CD4-positive, alpha-beta T cell treated with Interleukin-4 for 4 hours (primary cell): ENCODE data around the gene KCNJ4.
A peak's percentile ranks its signal among the peaks of the same experiment; 100 is the strongest.
"Not testable (repeated sequence)": the region's sequence is repeated elsewhere in the genome, so short reads cannot be mapped to it uniquely, and the experiment has no call there.

Experiments
- DNase-seq: peaks from one replicate; pipeline ENCODE4 v3.0.0-alpha.2; 2020

KCNJ4 gene

DNA sequence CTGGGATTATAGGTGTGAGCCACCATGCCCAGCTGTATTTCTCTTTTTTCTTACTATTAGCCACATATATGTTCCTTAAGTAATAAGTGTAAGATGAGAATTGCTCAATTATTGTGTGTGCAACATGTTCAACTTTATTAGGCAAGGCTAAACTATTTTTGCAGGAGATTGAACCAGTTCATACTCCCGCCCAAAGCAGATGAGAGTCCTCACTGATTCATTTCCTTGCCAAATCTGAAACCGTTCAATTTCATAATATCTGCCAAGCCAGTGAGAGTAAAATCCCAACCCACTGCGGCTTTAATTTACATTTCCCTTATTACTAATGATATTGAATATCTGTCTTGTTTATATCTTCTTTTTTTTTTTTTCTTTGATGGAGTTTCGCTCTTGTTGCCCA lies 48.4 kb downstream of the KCNJ4 start:
- no peak for DNase-seq

DNA sequence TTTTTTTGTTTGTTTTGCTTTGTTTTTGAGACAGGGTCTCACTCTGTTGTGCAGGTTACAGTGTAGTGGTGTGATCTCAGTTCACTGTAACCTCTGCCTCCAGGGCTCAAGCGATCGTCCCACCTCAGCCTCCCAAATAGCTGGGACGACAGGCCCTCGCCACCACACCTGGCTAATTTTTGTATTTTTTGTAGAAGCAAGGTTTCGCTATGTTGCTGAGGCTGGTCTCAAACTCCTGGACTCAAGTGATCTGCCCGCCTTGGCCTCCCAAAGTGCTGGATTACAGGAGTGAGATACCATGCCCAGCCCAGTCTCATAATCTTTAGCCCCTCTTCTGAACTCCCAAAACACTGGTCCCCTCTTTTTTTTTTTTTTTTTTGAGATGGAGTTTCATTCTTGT lies 50.6 kb downstream of the KCNJ4 start:
- no peak for DNase-seq

DNA sequence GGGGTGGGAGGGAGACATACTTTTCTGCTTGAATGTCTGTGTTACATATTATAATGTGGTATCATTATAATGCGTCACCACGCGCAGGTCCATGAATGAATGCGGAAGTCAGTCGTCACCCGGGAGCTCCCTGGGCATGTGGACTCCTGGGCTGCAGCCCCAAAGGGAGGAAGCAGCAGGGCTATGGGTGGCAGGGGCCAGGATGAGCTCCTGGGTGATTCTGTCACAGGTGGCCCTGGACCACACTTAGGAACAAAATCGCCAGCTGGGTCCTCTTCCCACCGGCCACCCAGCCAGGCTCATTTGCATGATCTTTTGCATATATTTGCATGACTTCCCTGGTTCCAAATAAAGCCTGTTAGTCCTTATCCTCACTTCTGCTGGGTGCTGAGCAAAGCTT lies 51.2 kb downstream of the KCNJ4 start:
- DNase-seq: no peak

DNA sequence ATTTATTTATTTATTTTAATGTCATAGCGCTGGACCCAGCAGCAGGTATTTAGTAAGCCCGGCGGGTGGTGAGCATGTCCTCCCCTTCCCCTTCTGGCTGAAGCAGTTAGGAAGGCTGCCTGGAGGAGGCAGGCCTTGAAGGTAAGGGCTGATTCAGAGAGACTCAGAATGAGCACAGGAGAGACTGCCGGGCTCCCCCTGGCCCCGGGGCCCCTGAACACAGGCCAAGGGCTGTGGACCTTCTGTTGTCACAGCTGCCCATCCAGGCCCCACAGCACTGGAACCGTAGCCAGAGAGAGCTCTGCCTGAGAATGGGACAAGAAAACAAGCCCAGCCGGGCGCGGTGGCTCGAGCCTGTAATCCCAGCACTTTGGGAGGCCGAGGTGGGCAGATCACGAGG lies 52.8 kb downstream of the KCNJ4 start:
- no peak for DNase-seq

DNA sequence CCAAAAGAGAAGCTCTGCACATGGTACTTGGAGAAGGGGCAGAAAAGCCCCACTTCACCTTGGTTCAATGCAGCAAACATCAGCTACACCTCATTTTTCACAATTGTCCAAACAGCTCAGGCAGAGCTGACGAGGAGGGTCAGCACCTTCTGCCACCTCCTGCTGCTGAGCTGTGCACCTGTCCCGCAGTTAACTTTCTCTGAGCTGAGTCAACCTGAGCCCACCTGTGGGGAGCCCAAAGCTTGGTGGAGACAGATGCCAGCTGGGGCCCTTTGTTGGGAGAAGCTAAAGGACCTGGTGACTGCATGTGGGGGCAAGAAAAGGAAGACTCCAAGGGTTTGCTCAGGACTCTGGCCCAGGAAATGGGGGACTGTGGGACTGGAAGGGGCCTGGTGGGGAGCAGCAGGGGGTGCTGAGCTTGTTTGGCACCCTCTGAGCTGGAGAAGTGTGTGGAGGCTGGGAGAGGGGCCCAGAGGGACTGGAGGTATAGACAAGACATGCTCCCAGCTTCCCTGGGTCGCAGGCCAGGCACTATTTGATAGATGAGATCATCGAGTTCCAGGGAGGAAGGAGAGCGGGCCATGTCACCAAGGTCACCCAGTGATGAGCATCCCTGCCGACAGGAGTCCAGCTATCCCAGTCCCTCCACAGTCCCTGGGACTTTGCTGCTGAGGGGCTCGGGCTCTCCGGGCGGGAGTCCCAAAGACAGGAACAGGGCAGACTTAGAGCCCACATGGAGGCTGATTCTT lies 53.5 kb downstream of the KCNJ4 start:
- no peak for DNase-seq

DNA sequence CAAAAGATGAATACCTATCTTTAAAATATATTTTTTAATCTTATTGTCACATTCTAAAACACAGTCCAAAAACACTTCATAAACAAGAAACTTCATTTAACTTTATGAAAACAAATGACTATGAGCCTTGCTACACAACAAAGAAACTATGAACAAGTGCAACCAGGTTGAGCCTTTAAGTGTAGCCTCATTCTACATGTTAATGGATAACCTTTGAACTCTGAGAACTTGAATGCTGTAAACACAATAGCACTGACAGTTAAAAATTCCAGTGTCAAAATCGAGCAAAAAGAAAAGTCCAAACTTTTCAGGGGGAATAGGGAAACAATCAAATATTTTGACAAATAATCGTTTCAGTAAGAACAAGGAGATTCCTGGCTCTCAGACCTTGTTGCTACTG lies 54.7 kb downstream of the KCNJ4 start:
- DNase-seq: not testable (repeated sequence)

DNA sequence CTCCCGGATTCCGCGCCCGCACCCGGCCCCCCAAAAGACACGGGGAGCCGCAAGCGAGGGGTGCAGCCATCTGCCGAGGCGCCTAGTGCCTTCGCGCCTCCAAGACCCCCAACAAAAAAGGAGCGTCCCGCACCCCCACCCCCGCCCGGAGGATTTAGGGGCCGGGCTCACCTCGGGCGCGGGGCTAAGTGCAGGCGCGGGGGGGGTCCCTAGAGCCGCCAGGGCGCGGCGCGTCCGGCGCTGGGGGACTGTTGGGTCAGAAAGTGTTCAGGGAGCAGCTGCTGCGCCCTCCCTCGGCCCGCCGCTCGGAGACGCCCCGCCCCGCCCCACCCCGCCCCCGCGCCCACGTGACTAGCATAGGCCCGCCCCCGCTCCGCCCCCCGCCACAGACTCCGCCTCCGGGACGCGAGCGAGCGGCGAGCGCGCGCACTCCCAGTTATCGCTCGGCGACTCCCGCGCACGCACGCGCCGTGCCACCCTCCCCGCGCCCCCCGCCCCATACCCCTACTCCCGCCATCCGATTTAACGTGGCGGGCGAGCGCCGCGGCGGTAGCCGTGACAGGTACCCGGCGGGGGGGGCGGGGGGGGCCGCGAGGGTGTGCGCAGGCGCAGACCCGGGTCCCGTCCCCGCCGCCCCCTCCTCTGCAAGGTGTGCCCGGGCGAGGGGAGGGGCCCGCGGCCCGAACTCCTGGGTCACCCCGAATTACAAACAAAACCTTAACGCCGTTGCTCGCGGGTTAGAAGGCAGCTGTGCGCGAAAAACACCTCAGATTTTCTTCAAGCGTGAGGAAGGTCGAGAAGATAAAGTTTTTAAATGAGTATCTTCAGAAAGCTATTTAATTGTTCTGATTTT lies 56.2 kb downstream of the KCNJ4 start:
- peak; percentile 74 for DNase-seq

DNA sequence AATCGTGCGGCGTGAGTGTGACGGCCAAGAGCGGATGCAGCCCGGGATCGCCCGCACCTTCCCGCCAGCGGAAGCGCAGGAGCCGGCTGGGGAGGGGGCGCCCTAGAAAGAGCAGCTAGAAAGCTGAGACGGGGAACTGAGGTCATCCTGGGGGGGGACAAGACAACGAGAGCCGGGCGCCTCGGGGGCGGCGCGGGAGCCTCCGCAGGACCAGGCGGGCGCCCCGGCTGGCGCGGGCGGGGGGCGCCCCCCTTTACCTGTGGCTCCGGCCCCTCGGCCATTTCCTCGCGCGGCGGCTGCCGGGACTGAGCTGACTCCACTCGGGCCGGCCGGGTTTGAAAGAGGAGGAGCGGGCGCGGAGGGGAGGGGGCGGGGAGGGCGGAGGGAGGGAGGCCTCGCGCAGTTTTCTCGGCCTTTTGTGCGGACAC lies 56.8 kb downstream of the KCNJ4 start:
- peak; percentile 17 for DNase-seq

DNA sequence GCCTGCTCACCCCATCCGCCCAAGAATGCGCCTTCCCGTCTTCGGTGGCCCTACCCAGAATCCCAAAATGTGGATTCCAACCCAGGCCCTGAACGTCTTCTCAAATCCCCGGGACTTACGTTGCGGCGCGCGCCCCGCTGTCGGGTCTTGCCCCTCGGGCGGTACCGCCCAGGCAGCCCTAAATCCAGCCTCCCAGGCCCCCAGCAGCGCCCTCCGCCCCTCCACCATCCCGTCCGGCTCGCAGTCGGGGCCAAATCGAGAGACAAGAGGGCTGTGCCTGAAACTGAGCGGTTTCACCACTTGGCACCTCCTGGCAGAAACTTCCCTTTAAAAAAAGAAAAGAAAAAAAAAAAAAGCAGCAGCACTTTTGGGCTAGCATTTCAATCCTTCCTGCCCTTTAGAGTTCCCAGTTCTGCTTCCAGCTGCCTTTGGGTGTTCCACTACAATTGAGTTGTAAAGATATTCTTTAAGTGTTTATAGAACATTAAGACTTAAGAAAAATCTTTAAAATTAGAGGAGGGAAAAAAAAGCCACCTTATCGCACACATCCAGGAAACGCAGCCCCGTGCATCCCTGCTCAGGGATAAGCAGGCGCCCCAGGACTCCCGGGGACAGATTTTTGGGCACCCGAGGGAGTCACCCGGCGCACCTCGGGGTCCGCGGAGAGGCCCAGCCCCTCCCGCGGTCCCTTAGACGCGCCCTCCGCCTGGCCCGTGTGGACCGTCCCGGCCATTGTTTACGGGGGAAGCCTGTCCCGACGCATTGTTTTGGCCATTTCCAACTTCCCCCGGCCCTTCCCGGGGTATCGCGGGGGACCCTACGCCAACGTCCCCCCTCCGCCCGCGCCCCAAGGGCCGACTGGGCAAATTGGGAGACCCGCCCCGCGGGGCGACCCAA lies 57.6 kb downstream of the KCNJ4 start:
- no peak for DNase-seq

DNA sequence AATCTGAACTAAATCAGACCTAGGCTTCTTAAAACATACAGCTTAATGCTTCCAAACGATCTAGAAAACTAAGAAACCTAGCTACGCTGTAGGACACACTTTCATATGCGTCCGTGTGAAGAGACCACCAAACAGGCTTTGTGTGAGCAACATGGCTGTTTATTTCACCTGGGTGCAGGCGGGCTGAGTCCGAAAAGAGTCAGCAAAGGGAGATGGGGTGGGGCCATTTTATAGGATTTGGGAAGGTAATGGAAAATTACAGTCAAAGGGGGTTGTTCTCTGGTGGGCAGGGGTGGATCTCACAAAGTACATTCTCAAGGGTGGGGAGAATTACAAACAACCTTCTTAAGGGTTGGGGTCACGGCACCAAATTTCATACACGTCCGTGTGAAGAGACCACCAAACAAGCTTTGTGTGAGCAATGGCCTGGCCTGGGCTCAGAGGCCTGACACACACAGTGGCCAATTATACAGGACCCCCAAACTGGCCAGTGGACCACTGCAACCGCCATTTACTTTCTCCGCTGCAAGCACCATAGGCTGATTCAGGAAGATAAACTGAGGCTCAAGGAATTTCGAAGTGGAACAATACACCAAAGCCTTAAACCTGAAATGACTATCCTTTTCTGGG lies 58.4 kb downstream of the KCNJ4 start:
- DNase-seq: not testable (repeated sequence)

DNA sequence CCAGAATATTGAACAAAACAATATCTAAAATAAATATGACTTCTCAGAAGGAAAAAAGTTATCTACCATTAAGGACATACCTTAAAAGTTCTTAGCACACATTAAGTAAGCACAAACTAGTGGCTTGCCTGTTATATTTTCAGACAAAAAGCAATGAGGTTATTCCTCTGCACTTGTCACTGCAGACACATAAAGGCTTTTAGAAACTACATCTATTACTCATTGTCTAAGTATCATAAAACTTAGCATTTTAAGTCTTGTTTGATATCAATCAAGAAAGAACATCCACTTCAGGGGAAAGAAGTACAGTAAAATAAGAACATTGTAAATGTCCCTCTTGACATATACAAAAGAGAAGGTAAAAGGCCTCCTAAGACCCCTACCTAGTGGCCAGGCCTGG lies 59.1 kb downstream of the KCNJ4 start:
- peak; percentile 21 for DNase-seq

DNA sequence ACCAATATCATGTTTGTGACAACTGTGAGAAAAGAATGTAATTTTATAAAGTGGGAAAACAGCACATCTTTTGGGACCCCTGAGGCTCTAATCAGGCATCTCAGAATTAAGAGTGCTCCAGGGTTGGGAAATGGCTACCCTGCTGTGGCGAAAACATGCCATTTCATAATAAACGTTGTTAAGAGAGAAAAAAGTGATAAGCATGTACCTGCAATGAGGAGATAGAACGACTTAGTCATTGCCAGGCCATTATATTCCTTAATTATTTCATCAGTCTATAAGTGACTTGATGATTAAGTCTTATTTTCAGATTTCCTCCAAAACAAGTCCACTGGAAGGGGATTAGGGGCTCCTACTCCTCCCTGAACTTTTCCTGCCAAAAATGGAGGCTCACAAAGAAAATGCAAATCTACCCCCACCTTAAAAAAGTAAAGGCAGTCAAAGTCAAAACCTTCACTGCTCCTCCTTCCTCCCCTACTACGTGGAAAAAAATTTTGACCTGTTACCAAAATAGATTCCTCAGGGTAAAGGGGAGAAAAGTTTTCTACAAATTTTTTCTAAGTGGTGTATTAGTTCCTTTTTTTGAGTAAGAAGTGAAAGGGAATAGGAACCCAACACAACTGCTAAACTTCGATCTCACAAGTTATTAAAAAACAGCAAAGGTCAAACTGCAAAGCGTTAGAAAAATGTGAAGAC lies 59.9 kb downstream of the KCNJ4 start:
- not testable (repeated sequence) for DNase-seq

DNA sequence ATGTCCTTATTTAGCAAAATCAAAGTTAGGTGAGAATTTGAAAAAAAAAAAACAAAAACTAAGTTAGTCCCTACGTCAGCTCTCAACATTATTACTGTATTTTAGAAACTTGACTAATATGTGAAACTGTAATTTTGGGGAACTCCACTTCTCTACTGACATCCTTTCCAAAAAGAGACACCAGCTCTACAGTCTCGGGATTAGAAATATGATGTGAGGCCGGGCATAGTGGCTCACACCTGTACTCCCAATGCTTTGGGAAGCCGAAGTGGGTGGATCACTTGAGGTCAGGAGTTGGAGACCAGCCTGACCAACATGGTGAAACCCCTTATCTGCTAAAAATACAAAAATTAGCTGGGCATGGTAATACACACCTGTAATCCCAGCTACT lies 65.6 kb downstream of the KCNJ4 start:
- DNase-seq: not testable (repeated sequence)

DNA sequence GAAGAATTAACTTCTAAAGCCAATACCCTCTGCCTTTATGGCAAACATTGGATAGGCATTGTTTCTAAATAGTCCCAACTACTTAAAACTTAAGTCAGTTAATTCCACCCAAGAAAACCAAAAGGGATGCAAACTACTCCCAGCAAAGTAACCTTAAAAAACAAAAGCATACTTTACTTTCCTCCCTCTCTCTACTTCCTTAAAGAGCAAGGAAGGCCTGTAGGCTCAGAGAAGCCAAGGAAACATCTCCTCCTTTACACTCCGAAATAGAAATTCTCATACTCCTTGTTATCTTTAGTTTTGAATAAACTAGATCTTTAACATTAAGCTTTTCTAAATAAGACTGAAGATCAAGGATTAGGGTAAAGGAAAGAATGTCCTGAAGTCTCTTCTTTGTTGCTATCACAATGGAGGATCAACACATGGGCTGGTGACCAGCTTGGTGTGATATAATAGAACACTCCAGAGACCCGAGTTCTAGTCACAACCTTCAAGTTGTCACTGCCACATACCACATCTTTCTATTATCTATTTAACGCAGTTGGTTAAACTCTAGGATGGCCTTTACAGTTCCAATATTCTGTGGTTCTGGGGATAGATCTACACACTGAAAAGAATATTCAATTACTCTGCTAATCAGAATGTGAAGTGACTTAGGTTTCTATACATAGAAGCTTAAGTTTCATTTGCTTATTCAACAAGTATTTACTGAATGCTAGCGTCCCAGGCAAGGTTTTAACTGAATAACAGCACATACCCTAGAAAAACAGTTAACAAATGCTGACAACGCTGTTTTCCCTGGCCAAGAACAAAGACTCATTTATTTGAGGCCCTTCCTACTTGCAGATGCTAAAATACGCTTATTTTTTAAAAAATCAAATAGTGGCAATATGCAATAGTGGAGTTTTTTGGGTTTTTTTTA lies 66.2 kb downstream of the KCNJ4 start:
- not testable (repeated sequence) for DNase-seq

DNA sequence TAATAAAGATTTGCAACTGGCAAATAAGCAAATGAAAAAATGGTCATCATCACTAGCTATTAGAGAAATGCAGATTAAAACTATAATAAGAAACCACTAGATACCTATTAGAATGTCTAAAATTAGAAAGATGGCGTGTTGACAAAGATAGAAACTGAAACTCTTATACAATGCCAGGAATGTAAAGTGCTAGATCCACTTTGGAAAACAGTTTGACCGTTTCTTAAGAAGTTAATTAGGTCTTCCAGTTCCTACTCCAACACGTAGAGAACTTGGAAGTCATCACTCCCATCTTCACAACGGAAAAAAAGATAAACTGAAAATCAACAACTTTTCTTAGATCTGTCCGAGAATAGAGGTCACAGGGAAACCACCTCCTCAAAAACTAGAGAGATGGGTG lies 68.1 kb downstream of the KCNJ4 start:
- not testable (repeated sequence) for DNase-seq

DNA sequence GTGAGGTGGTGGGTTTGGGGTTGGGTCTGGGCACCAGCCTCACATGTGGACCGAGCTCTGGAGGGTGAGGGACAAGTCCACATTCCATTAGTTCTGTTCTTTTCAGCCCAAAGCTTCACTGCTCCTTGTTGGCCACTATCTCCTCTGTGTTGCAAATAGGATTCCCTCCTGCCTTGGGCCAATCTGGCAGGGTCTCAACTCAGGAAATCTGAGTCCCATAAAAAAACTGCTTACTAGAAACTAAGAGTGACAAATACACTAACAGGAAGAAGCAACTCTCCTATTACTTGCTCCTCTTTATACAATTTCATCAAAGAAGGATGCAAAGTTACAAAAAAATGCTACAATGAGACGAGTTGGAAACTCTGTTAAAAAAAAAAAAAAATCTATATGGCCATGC lies 71.6 kb downstream of the KCNJ4 start:
- DNase-seq: no peak

DNA sequence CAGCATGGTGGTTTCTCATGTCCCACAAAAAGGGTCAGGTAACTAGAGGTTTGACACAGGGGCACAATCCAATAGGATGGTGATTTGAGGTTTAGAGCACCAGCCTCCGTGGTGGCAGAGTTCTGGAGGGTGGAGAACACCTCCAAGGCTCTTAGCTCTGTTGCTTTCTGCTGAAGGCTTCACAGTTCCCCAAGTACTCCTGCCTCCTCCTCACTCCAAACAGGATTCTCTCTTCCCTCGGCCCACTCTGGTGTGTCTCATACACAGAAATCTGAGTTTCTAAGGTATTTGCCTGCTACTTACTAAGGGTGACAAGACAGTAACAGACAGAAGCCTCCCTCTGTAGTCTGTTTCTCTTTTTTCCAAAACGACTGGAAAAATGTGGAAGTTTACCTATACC lies 73.6 kb downstream of the KCNJ4 start:
- DNase-seq: not testable (repeated sequence)
